GM21825 (cell line): Measurements from ENCODE around the gene SMS.
"Not testable (repeated sequence)": the region's sequence is repeated elsewhere in the genome, so short reads cannot be mapped to it uniquely, and the experiment has no call there.

Experiments
- ATAC-seq: cut with Tn5 transposase; IDR thresholded peaks from one replicate; pipeline ENCODE4 v1.9.1; 2021; ENCODE audit warnings: mild to moderate bottlenecking, moderate library complexity; ENCODE audit not compliant: unreplicated experiment

Gene SMS

GRCh38 chrX:21949689-21950088 lies 9.2 kb downstream of the SMS start:
- ATAC-seq: no peak

DNA sequence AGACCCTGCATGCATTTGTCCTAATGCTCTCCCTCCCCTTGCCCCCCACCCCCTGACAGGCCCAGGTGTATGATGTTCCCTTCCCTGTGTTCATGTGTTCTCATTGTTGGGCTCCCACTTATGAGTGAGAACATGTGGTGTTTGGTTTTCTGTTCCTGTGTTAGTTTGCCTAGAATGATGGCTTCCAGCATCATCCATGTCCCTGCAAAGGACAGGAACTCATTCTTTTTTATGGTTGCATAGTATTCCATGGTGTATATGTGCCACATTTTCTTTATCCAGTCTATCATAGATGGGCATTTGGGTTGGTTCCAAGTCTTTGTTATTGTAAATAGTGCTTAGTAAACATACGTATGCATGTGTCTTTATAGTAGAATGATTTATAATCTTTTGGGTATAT lies 10.0 kb downstream of the SMS start:
- not testable (repeated sequence) for ATAC-seq

DNA sequence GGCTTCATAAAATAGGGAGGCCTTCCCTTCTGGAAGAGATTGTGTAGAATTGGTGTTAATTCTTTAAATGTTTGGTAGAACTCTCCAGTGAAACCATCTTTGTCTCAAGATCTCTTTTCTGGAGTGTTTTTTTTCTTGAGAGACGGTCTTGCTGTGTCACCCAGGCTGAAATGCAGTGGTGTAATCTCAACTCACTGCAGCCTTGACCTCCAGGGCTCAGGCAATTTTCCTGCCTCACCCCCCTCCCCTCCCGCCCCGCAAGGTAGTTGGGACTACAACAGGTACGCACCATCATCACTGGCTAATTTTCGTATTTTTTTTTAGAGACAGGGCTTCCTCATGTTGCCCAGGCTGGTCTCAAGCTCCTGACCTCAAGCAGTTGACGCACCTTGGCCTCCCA lies 12.1 kb downstream of the SMS start:
- ATAC-seq: no peak

- not testable (repeated sequence) for ATAC-seq
Measured at GRCh38 chrX:21953195-21953830, 12.8 kb downstream of the SMS start.

- ATAC-seq: no peak
Measured at GRCh38 chrX:21955403-21956189, 15.1 kb downstream of the SMS start.

DNA sequence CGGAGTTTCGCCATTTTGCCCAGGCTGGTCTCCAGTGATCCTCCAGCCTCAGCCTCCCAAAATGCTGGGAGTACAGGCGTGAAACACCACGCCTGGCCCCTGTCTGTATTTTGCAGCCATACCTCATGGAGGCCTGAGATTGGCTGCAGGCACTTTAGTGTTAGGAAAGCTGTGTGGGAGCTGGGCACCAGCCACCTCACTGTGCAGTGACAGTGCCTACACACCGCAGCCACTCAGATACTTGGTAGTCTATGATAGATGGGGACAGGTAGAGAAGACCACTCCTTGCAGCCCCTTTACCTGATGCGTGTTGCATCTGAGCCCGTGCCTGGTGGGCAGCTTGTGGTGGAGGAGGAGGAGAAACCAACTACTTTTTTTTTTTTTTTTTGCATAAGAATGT lies 16.3 kb downstream of the SMS start:
- no peak for ATAC-seq

DNA sequence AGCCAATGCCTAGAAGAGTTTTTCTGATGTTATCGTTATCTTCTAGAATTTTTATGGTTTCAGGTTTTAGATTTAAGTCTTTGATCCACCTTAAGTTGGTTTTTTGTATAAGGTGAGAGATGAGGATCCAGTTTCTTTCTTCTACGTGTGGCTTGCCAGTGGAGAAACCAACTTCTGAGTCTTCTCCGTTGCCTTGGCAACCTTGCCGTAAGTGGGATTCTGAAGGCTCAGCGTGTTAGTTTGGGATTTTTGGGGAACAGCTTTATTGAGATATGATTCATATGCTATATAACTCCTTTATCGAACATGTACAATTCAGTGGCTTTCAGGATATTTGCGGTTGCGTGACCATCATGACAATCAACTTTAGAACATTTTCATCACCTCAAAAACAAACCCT lies 17.7 kb downstream of the SMS start:
- ATAC-seq: no peak

GRCh38 chrX:21958916-21959315 lies 18.4 kb downstream of the SMS start:
- ATAC-seq: no peak

DNA sequence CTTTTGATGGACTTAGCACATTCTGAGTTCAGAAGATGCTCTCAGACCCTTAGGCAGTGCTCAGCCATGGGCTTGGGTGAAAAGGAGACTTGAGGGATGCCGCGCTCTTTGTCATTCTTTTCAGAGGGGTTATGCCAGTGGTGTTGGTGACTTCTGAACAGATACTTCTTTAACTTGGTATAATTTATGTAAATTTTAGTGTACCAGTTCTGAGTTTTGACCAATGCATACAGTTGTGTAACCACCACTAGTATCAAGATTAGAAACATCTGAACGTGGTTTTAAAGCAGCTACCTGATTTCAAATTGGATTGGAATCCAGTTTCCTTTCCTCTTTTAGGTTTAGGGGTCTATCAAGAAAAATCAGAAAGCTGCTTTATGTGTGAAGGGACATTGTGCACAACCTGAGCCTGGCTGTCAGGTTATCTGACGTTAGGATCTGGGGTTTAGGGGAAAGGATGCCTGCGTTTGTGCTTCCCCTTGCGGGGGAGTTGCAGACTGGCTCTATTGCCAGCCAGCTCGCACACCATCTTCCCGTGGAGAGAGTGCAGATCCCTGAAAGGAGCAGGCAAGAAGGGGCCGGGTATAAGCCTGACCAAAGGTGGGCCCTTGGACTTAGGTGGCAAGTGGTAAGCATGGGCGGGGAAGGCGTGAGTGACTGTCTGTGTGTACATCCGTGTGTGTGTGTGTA lies 19.0 kb downstream of the SMS start:
- peak; percentile 44 for ATAC-seq

DNA sequence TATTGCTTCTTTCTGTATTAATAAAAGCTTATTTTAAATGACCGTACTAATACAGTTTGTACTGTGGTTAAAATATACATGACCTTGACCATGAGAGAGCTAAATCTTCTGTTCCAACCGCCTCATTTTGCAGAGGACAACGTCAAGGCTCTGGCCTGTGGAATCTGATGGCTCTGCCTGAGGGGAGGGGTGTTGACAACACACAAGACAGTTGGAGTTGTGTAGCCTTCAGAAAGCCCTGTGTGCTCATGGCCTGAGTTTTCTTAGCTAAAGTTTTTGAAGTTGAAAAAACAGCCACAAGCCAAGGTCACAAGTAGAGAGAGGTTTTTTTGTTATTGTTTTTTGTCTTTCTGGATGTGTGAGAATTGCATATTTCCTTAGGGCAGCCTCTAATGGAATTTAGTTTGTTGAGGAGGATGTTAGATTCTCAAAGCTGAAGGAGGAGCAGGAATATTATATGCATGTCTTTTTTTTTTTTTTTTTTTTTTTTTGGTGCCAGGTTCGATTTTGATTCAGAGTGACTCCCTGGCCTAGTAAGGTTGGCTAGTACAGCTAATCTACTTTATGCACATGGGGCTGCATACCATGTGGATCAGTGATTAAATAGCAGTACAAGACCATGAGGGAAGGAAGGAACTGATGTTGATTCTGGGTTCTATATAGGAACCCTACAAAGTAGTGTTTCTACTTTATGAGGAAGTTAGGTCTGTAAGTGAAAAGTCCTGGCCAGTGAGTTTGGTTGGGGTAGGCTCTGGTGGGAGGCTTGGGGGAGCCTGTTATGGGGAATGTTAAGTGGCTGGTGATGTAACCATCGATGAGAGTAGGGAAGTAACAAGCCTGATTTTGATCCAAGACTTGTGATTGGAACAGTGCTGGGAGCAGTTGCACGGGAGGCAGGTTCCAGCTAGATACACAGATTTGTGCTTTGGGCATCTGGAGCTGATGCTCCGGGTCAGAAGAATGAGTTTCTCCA lies 20.3 kb downstream of the SMS start:
- ATAC-seq: no peak

GRCh38 chrX:21962361-21962760 lies 21.9 kb downstream of the SMS start:
- no peak for ATAC-seq

- ATAC-seq: no peak
Measured at GRCh38 chrX:21963269-21963668, 22.8 kb downstream of the SMS start.

GRCh38 chrX:21963731-21964405 lies 23.4 kb downstream of the SMS start:
- no peak for ATAC-seq

DNA sequence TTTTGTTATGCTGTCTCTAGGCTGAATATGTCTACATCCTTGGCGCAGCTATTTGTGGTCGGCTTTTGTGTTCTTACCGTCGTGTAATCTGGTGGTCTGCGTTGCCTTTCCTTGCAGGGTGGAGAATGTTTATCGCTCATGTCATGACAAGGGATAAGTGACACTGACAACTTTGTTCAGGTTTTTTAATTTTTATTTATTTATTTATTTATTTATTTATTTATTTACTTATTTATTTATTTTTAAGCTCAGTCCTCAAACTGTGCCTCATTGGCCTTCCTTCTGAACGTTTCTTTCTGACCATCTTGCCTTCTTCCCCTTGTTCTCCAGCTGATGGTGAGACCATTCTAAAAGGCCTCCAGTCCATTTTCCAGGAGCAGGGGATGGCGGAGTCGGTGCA lies 26.4 kb downstream of the SMS start:
- no peak for ATAC-seq

- no peak for ATAC-seq
Measured at GRCh38 chrX:21968333-21968732, 27.8 kb downstream of the SMS start.

DNA sequence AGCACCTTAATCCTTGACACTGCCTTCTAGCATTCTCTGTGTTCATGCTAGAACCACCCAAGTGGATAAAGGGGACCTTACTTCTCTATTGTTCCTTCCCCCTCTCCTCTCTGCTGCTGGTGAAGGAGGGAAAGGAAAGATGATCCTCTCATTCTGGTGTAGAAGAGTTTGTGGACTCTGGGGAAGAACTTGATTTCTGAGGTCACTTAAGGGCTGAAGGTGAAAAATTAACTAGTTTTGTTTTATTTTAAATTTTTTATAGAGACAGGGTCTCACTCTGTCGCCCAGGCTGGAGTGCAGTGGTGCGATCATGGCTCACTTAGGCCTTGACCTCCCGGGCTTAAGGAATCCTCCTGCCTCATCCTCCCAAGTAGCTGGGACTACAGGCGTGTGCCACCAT lies 29.8 kb downstream of the SMS start:
- no peak for ATAC-seq

DNA sequence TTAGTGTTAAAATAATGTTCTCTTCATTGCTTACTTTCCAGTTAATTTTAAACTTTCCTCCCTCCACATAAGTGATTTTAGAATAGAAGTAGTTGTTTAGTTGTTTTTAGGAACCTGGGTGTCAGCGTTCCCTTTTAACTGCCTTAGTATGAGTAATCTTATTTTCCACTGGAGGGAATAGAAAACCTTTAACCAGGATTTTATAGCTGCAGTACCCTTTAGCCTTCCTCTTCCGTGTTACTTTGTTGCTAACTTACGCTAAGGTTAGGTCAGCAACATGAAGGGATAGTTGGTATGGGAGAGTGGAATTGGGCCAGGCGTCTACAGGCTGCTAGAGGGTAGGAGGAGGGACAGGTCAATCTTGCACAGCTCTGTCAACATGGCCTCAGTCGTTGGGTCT lies 31.5 kb downstream of the SMS start:
- ATAC-seq: no peak

GRCh38 chrX:21972721-21973120 lies 32.2 kb downstream of the SMS start:
- ATAC-seq: no peak

DNA sequence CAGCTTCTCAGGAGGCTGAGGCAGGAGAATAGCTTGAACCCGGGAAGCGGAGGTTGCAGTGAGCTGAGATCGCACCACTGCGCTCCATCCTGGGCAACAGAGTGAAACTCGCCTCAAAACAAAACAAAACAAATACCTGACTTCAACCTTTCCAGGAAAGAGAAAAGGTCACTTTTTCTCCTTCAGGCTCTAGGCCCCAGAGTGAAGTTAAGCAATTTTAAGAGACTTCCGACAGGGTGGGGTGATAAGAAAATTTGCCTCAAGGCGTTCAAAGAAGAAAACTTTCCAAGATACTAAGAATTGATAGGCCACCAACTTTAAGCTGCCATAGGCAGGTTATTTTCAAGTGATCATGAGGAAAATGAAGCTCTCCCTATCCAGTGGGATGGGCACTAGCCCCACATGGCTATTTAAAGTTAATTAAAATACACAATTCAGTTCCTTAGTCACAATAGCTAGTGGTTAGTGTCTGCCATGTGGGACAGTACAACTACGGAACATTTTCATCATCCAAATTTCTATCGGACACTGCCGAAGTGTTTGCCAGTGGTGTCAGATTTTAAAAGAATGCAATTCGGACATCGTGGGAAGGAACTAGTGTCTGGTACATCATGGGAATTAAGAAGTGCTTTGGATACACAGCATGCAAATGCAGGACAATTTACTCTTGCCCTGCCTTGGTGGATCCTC lies 33.0 kb downstream of the SMS start:
- no peak for ATAC-seq

- ATAC-seq: peak; percentile 89
Measured at GRCh38 chrX:21974011-21974385, 33.5 kb downstream of the SMS start.
